ENCODE data around the gene LRRC61.

LRRC61 gene

GRCh38 chr7:150330211-150330885 lies 7.2 kb downstream of the LRRC61 start:
- no peak for DNase-seq (ENCODE audit: low read depth in 2 of 2)

- DNase-seq (ENCODE audit: low read depth in 2 of 2) = no peak
Measured at GRCh38 chr7:150332852-150333635, 9.9 kb downstream of the LRRC61 start.

- no peak for DNase-seq (ENCODE audit: low read depth in 2 of 2)
Measured at GRCh38 chr7:150333659-150334058, 10.5 kb downstream of the LRRC61 start.

- no peak for DNase-seq (ENCODE audit: low read depth in 2 of 2)
Measured at GRCh38 chr7:150334108-150334507, 11.0 kb downstream of the LRRC61 start.

- no peak for DNase-seq (ENCODE audit: low read depth in 2 of 2)
Measured at GRCh38 chr7:150335108-150335773, 12.1 kb downstream of the LRRC61 start.

GRCh38 chr7:150335774-150336112 lies 12.6 kb downstream of the LRRC61 start:
- DNase-seq (ENCODE audit: low read depth in 2 of 2) = no peak

- no peak for DNase-seq (ENCODE audit: low read depth in 2 of 2)
Measured at GRCh38 chr7:150336746-150337145, 13.6 kb downstream of the LRRC61 start.

GRCh38 chr7:150337179-150337578 lies 14.0 kb downstream of the LRRC61 start:
- no peak for DNase-seq (ENCODE audit: low read depth in 2 of 2)

GRCh38 chr7:150337659-150338081 lies 14.5 kb downstream of the LRRC61 start:
- no peak for DNase-seq (ENCODE audit: low read depth in 2 of 2)

- no peak for DNase-seq (ENCODE audit: low read depth in 2 of 2)
Measured at GRCh38 chr7:150338166-150338829, 15.1 kb downstream of the LRRC61 start.

- no peak for DNase-seq (ENCODE audit: low read depth in 2 of 2)
Measured at GRCh38 chr7:150339409-150339809, 16.3 kb downstream of the LRRC61 start.

GRCh38 chr7:150340024-150340749 lies 17.0 kb downstream of the LRRC61 start:
- no peak for DNase-seq (ENCODE audit: low read depth in 2 of 2)

GRCh38 chr7:150340875-150341262 lies 17.7 kb downstream of the LRRC61 start:
- no peak for DNase-seq (ENCODE audit: low read depth in 2 of 2)

- no peak for DNase-seq (ENCODE audit: low read depth in 2 of 2)
Measured at GRCh38 chr7:150341263-150342120, 18.3 kb downstream of the LRRC61 start, which contains the start of gene RARRES2. Gene RARRES2 (minus strand): TSS chr7:150341629. CDS start chr7:150340609, 1,020 bp downstream.

- no peak for DNase-seq (ENCODE audit: low read depth in 2 of 2)
Measured at GRCh38 chr7:150342121-150342408, 18.9 kb downstream of the LRRC61 start.

- no peak for DNase-seq (ENCODE audit: low read depth in 2 of 2)
Measured at GRCh38 chr7:150343225-150343624, 20.1 kb downstream of the LRRC61 start.

- no peak for DNase-seq (ENCODE audit: low read depth in 2 of 2)
Measured at GRCh38 chr7:150344299-150344698, 21.1 kb downstream of the LRRC61 start.

- no peak for DNase-seq (ENCODE audit: low read depth in 2 of 2)
Measured at GRCh38 chr7:150345012-150345411, 21.9 kb downstream of the LRRC61 start.

- no peak for DNase-seq (ENCODE audit: low read depth in 2 of 2)
Measured at GRCh38 chr7:150346922-150347321, 23.8 kb downstream of the LRRC61 start.

GRCh38 chr7:150351587-150352194 lies 28.5 kb downstream of the LRRC61 start:
- DNase-seq (ENCODE audit: low read depth in 2 of 2) = no peak
